ENCODE results near the gene NDUFS6. TPM values are rescaled to one million over a fixed set of nuclear protein-coding genes. Genes with fewer than 3 reads are reported as not detected.

NDUFS6 gene
- total RNA-seq, 1 experiment from 2014 or later = 72.8 TPM

DNA sequence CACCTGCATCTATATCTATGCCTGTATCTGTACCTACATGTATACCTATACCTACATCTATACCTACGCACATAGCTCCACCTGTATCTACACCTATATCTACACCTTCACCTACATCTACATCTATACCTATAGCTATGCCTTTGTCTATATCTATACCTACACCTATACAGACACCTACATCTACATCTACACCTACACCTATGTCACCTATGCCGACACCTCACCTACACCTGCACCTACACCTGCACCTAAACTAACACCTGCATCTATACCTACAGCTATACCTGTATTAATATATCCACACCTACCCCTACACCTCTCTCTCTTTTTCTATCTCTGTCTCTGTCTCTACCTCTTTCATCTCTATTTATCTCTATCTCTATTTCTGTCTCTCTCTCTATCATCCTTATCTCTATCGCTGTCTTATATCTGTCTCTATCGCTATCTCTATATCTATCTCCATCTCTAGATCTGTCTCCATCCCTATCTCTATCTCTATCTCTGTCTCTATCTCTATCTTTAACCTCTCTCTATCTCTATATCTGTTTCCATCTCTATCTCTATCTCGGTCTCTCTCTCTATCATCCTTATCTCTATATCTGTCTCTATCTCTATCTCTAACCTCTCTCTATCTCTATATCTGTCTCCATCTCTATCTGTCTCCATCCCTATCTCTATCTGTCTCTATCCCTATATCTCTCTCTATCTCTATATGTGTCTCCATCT is 43.7 kb downstream of the NDUFS6 start:
- no peak for TF ChIP-seq EZH2 (IDR thresholded peaks at IDR 0.05; ENCODE audit: borderline replicate concordance, low read depth, low read length, poor library complexity, severe bottlenecking)
- TF ChIP-seq, protein P1, sequence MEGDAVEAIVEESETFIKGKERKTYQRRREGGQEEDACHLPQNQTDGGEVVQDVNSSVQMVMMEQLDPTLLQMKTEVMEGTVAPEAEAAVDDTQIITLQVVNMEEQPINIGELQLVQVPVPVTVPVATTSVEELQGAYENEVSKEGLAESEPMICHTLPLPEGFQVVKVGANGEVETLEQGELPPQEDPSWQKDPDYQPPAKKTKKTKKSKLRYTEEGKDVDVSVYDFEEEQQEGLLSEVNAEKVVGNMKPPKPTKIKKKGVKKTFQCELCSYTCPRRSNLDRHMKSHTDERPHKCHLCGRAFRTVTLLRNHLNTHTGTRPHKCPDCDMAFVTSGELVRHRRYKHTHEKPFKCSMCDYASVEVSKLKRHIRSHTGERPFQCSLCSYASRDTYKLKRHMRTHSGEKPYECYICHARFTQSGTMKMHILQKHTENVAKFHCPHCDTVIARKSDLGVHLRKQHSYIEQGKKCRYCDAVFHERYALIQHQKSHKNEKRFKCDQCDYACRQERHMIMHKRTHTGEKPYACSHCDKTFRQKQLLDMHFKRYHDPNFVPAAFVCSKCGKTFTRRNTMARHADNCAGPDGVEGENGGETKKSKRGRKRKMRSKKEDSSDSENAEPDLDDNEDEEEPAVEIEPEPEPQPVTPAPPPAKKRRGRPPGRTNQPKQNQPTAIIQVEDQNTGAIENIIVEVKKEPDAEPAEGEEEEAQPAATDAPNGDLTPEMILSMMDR (conservative IDR thresholded peaks at IDR 0.05; ENCODE audit: low read depth, low read length) = no peak
- no TSS peak for BruUV-seq (replicated peaks)
- H3K27ac ChIP-seq (ENCODE audit: low read depth, low read length, poor library complexity, severe bottlenecking) = no peak overlapping the region
- H3K4me3 ChIP-seq (ENCODE audit: low read depth, low read length, poor library complexity, severe bottlenecking) = no peak overlapping the region
- intact Hi-C loops (cut with micrococcal nuclease; ENCODE audit: unreplicated experiment) = no loop called here
- no peaks in the 10 kb centered on the region for H3K4me1 ChIP-seq (ENCODE audit: insufficient read depth, low read length, poor library complexity, severe bottlenecking)
- DNase-seq (ENCODE audit: low spot score) = no peak
- ChIA-PET POLR2A (ENCODE audit: low non-redundant PET) (no interaction called here), CTCF (no interaction called here)
- peaks cover 24% of the 10 kb centered on the region for H3K27me3 ChIP-seq (replicated peaks; ENCODE audit: insufficient read depth, low read depth, low read length, poor library complexity)
- no peaks in the 10 kb centered on the region for H3K9me3 ChIP-seq (ENCODE audit: low read depth, low read length, poor library complexity, severe bottlenecking)
- no peaks in the 10 kb centered on the region for H3K36me3 ChIP-seq (ENCODE audit: insufficient read depth, low read length, poor library complexity, severe bottlenecking)

DNA sequence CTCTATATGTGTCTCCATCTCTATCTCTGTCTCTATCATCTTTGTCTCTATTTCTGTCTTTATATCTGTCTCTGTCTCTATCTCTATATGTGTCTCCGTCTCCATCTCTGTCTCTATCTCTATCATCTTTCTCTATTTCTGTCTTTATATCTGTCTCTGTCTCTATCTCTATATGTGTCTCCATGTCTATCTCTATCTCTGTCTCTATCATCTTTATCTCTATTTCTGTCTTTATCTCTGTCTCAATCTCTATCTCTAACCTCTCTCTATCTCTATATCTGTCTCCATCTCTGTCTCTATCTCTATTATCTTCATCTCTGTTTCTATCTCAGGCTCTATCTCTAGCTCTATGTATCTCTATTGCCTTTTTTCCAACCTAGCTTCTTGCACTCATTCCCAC is 44.5 kb downstream of the NDUFS6 start:
- Histone ChIP-seq H3K36me3 (ENCODE audit: insufficient read depth, low read length, poor library complexity, severe bottlenecking) (no peaks in the 10 kb centered on the region), H3K4me1 (ENCODE audit: insufficient read depth, low read length, poor library complexity, severe bottlenecking) (no peaks in the 10 kb centered on the region), H3K4me3 (ENCODE audit: low read depth, low read length, poor library complexity, severe bottlenecking) (no peak overlapping the region), H3K9me3 (ENCODE audit: low read depth, low read length, poor library complexity, severe bottlenecking) (no peaks in the 10 kb centered on the region), H3K27ac (ENCODE audit: low read depth, low read length, poor library complexity, severe bottlenecking) (no peak overlapping the region), H3K27me3 (replicated peaks; ENCODE audit: insufficient read depth, low read depth, low read length, poor library complexity) (peaks cover 32% of the 10 kb centered on the region)
- no peak for DNase-seq (ENCODE audit: low spot score)
- CTCF ChIA-PET = no interaction called here
- POLR2A ChIA-PET (ENCODE audit: low non-redundant PET) = no interaction called here
- TF ChIP-seq EZH2 (IDR thresholded peaks at IDR 0.05; ENCODE audit: borderline replicate concordance, low read depth, low read length, poor library complexity, severe bottlenecking) = no peak
- TF ChIP-seq, protein P1 (conservative IDR thresholded peaks at IDR 0.05; ENCODE audit: low read depth, low read length) = no peak
- no TSS peak for BruUV-seq (replicated peaks)
- intact Hi-C loops (cut with micrococcal nuclease; ENCODE audit: unreplicated experiment) = no loop called here

- Histone ChIP-seq H3K27me3 (replicated peaks; ENCODE audit: insufficient read depth, low read depth, low read length, poor library complexity) (peaks cover 41% of the 10 kb centered on the region), H3K4me3 (ENCODE audit: low read depth, low read length, poor library complexity, severe bottlenecking) (no peak overlapping the region), H3K27ac (ENCODE audit: low read depth, low read length, poor library complexity, severe bottlenecking) (no peak overlapping the region), H3K9me3 (ENCODE audit: low read depth, low read length, poor library complexity, severe bottlenecking) (no peaks in the 10 kb centered on the region), H3K4me1 (ENCODE audit: insufficient read depth, low read length, poor library complexity, severe bottlenecking) (no peaks in the 10 kb centered on the region), H3K36me3 (ENCODE audit: insufficient read depth, low read length, poor library complexity, severe bottlenecking) (no peaks in the 10 kb centered on the region)
- no TSS peak for BruUV-seq (replicated peaks)
- POLR2A ChIA-PET (ENCODE audit: low non-redundant PET) = no interaction called here
- no peak for DNase-seq (ENCODE audit: low spot score)
- no peak for TF ChIP-seq EZH2 (IDR thresholded peaks at IDR 0.05; ENCODE audit: borderline replicate concordance, low read depth, low read length, poor library complexity, severe bottlenecking)
- TF ChIP-seq, protein P1 (conservative IDR thresholded peaks at IDR 0.05; ENCODE audit: low read depth, low read length) = no peak
- intact Hi-C loops (cut with micrococcal nuclease; ENCODE audit: unreplicated experiment) = no loop called here
- CTCF ChIA-PET = no interaction called here
Observed at GRCh38 chr5:1846583-1846982, 45.4 kb downstream of the NDUFS6 start.
